ENCODE data around the gene MADD. TPM values are rescaled to one million over a fixed set of nuclear protein-coding genes. Genes with fewer than 3 reads are reported as not detected.
A peak's percentile ranks its signal among the peaks of the same experiment; 100 is the strongest.
"Not testable (repeated sequence)": the region's sequence is repeated elsewhere in the genome, so short reads cannot be mapped to it uniquely, and the experiment has no call there.

MADD gene
- total RNA-seq, 2 experiments from 2014 or later: 55.7 to 61.2 TPM

DNA sequence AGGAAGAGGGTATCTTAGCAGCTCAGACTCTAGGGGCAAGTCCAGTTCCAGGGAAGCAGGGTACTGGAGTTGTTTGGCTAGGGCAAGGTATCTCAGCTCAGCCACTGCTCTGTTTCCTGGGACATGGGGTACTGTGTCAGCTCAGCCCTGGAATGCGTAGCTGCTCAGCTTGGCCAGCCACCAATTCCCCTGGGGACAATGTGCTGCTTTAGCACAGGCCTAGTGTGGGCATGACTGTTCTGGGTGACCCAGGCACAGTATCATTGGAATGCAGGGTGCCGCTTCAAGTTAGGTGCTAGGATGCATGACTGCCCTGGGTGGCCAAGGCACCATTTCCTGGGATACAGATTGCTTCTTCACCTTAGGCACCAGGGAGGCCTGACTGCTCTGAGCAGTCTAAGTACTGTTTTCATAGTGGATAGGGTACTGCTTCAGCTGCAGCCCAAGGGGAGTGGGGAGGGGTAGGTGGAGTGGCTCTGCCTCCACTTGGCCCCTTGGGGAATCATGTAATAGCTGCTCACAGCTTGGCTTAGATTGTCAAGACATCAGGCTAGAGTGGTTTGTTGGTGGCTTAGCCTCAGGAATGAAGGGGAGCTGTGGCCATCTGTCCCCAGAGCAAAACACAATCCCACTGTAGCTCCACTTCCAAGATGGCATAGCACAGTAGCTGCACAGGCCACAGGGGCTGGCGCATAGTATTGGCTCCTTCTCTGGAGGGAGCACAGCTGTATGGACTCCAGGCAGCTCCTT is 36.0 kb downstream of the MADD start:
- H3K9me3 Mint-ChIP-seq: peaks cover 6% of the 10 kb centered on the region
- ChIA-PET CTCF (interaction anchor here (0.6 to 1.5 kb wide), 4 partner anchors 42 to 68 kb away, joined by 3 read pairs; no protein-coding TSS in a partner anchor), POLR2A (interaction anchor here (0.6 to 1.0 kb wide), 4 partner anchors 15 to 244 kb away, joined by 3 to 5 read pairs (median 4); no protein-coding TSS in a partner anchor)
- intact Hi-C loops (cut with micrococcal nuclease): no loop called here
- H3K36me3 Mint-ChIP-seq (ENCODE audit: low read depth): peaks cover 54% of the 10 kb centered on the region
- TF ChIP-seq, protein P1, sequence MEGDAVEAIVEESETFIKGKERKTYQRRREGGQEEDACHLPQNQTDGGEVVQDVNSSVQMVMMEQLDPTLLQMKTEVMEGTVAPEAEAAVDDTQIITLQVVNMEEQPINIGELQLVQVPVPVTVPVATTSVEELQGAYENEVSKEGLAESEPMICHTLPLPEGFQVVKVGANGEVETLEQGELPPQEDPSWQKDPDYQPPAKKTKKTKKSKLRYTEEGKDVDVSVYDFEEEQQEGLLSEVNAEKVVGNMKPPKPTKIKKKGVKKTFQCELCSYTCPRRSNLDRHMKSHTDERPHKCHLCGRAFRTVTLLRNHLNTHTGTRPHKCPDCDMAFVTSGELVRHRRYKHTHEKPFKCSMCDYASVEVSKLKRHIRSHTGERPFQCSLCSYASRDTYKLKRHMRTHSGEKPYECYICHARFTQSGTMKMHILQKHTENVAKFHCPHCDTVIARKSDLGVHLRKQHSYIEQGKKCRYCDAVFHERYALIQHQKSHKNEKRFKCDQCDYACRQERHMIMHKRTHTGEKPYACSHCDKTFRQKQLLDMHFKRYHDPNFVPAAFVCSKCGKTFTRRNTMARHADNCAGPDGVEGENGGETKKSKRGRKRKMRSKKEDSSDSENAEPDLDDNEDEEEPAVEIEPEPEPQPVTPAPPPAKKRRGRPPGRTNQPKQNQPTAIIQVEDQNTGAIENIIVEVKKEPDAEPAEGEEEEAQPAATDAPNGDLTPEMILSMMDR (IDR thresholded peaks at IDR 0.05): no peak
- H3K4me3 Mint-ChIP-seq: no peak overlapping the region
- ATAC-seq (no peak), DNase-seq (no peak)
- H3K4me1 Mint-ChIP-seq (ENCODE audit: low read depth): peaks cover 6% of the 10 kb centered on the region
- no peaks in the 10 kb centered on the region for H3K27me3 Mint-ChIP-seq
- no peak overlapping the region for H3K27ac Mint-ChIP-seq

DNA sequence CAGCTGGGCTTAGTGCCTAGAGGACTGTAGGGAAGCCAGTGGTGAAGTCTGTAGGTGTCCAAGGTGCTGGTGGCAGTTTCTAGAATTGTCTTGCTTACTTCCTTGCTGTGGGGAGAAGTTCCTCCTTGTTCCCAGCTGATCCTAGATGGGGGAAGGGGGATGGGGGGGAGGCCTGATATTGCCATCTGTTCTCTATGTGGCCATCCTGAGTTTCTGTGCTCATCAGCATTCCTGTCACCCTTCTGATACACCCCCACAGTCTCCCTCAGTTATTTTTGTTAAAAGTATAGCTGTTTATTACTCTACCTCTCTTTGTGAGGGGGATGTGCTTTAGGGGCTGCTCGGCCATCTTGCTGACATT is 36.5 kb downstream of the MADD start:
- POLR2A ChIA-PET: interaction anchor here (0.6 to 0.8 kb wide), 2 partner anchors 76 to 245 kb away, joined by 3 to 5 read pairs; no protein-coding TSS in a partner anchor
- Mint-ChIP-seq H3K36me3 (ENCODE audit: low read depth) (peaks cover 50% of the 10 kb centered on the region), H3K27me3 (no peaks in the 10 kb centered on the region), H3K9me3 (peaks cover 6% of the 10 kb centered on the region), H3K4me1 (ENCODE audit: low read depth) (peaks cover 6% of the 10 kb centered on the region), H3K4me3 (no peak overlapping the region), H3K27ac (no peak overlapping the region)
- CTCF ChIA-PET: interaction anchor here (0.8 kb wide), 1 partner anchor 48 kb away, joined by 3 read pairs; no protein-coding TSS in a partner anchor
- ATAC-seq (no peak), DNase-seq (no peak)
- intact Hi-C loops (cut with micrococcal nuclease): no loop called here
- TF ChIP-seq, protein P1 (IDR thresholded peaks at IDR 0.05): no peak

DNA sequence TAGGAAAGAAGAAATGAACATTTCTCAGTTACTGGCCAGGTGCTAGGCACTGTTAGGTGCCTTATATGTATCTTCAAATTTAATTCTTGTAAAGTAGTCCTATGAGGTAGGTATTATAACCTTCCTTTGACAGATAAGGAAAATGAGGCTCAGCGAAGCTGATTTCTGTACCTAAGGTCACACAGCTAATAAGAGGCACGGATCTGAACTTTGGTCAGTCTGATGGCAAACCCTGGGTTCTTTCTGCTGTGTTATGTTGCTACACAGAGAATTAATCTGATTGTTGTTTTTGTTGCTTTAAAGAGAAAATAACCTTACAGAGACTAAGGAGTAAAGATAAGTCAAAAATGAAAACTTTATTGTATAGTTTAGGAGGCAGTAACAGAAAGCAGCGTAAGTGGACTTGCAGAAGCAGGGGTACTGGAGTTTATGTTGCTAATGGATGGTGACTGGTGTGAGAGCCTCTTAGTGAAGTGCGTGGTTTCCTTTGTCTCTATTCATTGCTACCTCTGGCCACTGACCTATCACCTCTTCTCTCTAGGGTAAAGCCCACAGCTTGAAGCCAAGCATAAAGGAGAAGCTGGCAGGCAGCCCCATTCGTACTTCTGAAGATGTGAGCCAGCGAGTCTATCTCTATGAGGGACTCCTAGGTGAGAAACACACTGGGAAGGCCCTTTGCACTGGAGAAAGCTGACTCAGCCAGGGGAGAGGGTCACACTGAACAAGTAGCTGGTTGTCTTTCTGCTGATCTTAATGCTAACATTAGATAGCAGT is 38.3 kb downstream of the MADD start:
- ChIA-PET CTCF (interaction anchor here (1.1 to 1.9 kb wide), 2 partner anchors 49 to 66 kb away, joined by 4 to 7 read pairs; no protein-coding TSS in a partner anchor), POLR2A (interaction anchor here (0.6 kb wide), 2 partner anchors 270 to 609 kb away, joined by 3 read pairs; no protein-coding TSS in a partner anchor)
- H3K9me3 Mint-ChIP-seq: no peaks in the 10 kb centered on the region
- DNase-seq: no peak
- peak overlapping the region; percentile 46 for H3K27ac Mint-ChIP-seq
- H3K4me1 Mint-ChIP-seq (ENCODE audit: low read depth): no peaks in the 10 kb centered on the region
- TF ChIP-seq, protein P1 (IDR thresholded peaks at IDR 0.05): no peak
- H3K27me3 Mint-ChIP-seq: no peaks in the 10 kb centered on the region
- peaks cover 33% of the 10 kb centered on the region for H3K36me3 Mint-ChIP-seq (ENCODE audit: low read depth)
- no peak for ATAC-seq
- intact Hi-C loops (cut with micrococcal nuclease): no loop called here
- H3K4me3 Mint-ChIP-seq: no peak overlapping the region

DNA sequence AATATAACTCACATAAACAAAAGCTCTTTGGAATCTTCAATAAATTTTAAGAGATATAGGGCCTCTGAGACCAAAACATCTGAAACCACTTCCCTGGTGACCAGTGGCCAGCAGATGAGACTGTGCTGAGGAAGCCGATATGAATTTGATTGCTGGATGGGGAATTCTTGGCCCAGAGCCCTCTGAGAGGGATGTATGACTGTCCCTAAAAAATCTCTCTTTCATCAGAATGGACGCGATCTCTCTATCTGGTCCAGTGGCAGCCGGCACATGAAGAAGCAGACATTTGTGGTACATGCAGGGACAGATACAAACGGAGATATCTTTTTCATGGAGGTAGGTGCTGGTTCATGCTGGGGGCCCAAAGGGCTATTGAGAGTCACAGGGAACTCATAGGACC is 45.1 kb downstream of the MADD start:
- ATAC-seq (no peak), DNase-seq (no peak)
- peaks cover 18% of the 10 kb centered on the region for H3K36me3 Mint-ChIP-seq (ENCODE audit: low read depth)
- ChIA-PET POLR2A (interaction anchor here (1.2 kb wide), 1 partner anchor 26 kb away, joined by 3 read pairs; no protein-coding TSS in a partner anchor), CTCF (no interaction called here)
- H3K4me1 Mint-ChIP-seq (ENCODE audit: low read depth): peaks cover 7% of the 10 kb centered on the region
- H3K27ac Mint-ChIP-seq: no peak overlapping the region
- H3K4me3 Mint-ChIP-seq: no peak overlapping the region
- H3K27me3 Mint-ChIP-seq: no peaks in the 10 kb centered on the region
- TF ChIP-seq, protein P1 (IDR thresholded peaks at IDR 0.05): no peak
- intact Hi-C loops (cut with micrococcal nuclease): no loop called here
- H3K9me3 Mint-ChIP-seq: no peaks in the 10 kb centered on the region

DNA sequence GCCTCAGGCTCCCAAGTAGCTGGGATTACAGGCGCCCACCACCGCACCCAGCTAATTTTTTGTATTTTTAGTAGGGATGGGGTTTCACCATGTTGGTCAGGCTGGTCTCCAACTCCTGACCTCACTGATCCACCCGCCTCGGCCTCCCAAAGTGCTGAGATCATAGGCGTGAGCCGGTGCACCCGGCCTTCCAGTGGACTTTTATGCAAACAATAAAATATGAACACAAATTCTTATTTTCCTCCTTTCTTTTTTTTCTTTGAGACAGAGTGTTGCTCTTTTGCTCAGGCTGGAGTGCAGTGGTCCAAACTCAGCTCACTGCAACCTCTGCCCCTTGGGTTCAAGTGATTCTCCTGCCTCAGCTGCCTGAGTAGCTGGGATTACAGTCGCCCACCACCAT is 46.6 kb downstream of the MADD start:
- DNase-seq; H3K4me1 Mint-ChIP-seq (ENCODE audit: low read depth); H3K9me3 Mint-ChIP-seq; H3K27me3 Mint-ChIP-seq; POLR2A ChIA-PET; H3K4me3 Mint-ChIP-seq; intact Hi-C loops (cut with micrococcal nuclease); H3K27ac Mint-ChIP-seq; ATAC-seq: not testable (repeated sequence)
- CTCF ChIA-PET: interaction anchor here (1.0 to 1.2 kb wide), 2 partner anchors 58 to 237 kb away, joined by 3 read pairs; no protein-coding TSS in a partner anchor
- peaks cover 19% of the 10 kb centered on the region for H3K36me3 Mint-ChIP-seq (ENCODE audit: low read depth)

Measured in activated CD8-positive, alpha-beta T cell treated with anti-CD3 and anti-CD28 coated beads for 36 hours (primary cell).